Fibroblast of upper back skin (primary cell): ENCODE results near the gene PCDHGA1.
A peak's percentile ranks its signal among the peaks of the same experiment; 100 is the strongest.
"Not testable (repeated sequence)": the region's sequence is repeated elsewhere in the genome, so short reads cannot be mapped to it uniquely, and the experiment has no call there.

ENCODE experiments used
- DNase-seq: peaks from one replicate; pipeline ENCODE4 v3.0.0-alpha.2; 2013

PCDHGA1 gene

DNA sequence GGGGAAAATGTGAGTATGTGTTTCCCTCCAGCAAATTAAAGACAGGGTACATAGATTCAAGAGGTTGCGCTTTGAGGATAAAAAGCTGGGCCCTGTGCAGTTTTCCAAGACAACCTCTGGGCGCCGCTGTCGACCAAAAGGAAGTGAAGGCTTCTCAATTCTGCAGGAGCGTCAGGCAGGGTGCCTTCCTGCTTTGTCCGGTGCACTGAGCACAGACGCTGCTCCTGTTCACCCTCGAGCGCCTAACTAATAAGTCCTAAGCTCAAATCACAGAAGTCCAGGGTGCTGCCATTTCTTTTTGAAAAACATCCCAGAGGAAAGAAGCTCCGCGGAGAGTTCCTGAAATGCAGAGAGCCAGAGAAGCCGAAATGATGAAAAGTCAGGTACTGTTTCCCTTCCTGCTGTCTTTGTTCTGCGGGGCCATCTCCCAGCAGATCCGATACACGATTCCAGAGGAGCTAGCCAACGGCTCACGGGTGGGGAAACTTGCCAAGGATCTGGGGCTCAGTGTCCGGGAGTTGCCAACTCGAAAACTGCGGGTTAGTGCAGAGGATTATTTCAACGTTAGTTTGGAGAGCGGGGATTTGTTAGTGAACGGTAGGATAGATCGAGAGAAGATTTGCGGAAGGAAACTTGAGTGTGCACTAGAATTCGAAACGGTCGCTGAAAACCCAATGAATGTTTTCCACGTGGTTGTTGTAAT is 19.8 kb downstream of the PCDHGA1 start, which contains the start of gene PCDHGB1:
TSS of gene PCDHGB1 (plus strand) at position 183 of the 703 bp plus-strand sequence. CDS start at position 345, 162 bp downstream.
- DNase-seq: peak; percentile 55

DNA sequence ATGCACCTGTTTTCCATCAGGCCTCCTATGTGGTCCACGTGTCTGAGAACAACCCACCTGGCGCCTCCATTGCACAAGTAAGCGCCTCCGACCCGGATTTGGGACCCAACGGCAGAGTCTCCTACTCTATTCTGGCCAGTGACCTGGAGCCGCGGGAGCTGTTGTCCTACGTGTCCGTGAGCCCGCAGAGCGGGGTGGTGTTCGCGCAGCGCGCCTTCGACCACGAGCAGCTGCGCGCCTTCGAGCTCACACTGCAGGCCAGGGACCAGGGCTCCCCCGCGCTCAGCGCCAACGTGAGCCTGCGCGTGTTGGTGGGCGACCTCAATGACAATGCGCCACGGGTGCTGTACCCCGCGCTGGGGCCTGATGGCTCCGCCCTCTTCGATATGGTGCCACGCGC is 21.3 kb downstream of the PCDHGA1 start:
- DNase-seq: no peak

DNA sequence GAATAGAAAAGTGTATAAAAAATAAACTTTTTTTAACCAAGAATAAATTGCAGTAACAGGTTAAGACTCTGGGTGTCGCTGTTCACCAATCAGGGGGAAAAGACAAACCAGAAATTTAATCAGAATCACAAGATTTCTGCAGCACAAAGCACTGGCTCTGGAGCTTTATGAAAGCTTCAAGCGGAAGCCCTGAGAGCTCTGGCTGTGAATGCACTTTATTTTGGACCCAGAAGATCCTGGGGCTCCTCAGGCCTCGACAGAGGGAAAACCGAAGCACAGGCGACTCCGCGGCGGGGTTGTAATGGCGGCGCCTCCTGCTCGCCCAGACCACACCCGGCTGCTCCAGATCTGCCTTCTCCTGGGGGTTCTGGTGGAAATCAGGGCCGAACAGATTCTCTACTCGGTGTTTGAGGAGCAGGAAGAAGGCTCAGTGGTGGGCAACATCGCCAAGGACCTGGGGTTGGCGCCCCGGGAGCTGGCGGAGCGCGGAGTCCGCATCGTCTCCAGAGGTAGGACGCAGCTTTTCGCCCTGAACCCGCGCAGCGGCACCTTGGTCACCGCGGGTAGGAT is 24.7 kb downstream of the PCDHGA1 start, which contains the start of gene PCDHGA4:
TSS of gene PCDHGA4 (plus strand) at position 122 of the 570 bp plus-strand sequence. CDS start at position 209, 87 bp downstream.
- no peak for DNase-seq

DNA sequence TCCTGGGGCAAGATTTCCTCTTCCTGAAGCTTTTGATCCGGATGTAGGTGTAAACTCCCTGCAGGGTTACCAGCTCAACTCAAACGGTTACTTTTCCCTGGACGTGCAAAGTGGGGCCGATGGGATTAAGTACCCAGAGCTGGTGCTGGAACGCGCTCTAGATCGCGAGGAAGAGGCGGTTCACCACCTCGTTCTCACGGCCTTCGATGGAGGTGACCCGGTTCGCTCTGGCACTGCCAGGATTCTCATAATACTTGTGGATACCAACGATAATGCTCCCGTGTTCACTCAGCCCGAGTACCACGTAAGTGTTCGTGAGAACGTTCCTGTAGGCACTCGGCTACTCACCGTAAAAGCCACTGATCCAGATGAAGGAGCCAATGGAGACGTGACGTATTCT is 25.3 kb downstream of the PCDHGA1 start:
- no peak for DNase-seq

DNA sequence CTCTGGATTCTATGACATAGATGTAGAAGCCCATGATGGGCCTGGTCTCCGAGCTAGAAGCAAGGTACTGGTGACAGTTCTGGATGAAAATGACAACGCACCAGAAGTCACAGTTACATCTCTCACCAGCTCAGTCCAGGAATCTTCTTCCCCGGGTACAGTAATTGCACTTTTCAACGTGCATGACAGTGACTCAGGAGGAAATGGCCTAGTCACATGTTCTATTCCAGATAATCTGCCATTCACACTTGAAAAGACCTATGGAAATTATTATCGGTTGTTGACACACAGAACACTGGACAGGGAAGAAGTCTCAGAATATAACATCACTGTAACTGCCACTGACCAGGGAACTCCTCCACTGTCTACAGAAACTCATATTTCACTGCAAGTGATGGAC is 25.8 kb downstream of the PCDHGA1 start:
- DNase-seq: no peak

DNA sequence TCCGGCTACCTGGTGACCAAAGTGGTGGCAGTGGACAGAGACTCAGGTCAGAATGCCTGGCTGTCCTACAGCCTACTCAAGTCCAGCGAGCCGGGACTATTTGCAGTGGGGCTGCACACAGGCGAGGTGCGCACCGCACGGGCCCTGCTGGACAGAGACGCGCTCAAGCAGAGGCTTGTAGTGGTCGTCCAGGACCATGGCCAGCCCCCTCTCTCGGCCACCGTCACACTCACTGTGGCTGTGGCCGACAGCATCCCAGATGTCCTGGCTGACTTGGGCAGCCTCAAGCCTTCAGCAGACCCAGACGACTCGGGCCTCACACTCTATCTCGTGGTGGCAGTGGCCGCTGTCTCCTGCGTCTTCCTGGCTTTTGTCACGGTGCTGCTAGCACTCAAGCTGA is 26.6 kb downstream of the PCDHGA1 start:
- no peak for DNase-seq

DNA sequence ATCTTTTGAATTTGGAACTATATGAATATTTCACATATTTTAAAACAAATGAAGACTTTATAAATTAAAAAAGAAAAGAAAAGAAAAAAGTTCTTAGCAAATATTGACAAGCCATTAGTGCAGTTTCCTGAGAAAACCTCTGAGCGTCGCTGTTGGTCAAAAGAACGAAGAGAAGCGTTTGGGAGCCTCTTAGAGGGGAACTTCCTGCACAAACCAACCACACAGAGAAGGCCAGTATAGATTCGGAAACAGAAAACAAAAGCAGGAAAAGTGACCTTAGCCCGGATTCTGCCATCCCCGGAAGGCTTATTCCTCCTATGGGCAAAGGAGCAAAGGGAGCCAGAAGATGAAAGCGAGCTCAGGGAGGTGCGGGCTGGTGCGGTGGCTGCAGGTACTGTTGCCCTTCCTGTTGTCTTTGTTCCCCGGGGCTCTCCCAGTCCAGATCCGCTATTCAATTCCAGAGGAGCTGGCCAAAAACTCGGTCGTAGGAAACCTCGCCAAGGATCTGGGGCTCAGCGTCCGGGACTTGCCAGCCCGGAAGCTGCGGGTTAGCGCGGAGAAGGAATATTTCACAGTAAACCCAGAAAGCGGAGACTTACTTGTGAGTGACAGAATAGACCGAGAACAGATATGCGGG is 29.6 kb downstream of the PCDHGA1 start, which contains the start of gene PCDHGB2:
TSS of gene PCDHGB2 (plus strand) at position 205 of the 637 bp plus-strand sequence. CDS start at position 347, 142 bp downstream.
- peak; percentile 41 for DNase-seq

DNA sequence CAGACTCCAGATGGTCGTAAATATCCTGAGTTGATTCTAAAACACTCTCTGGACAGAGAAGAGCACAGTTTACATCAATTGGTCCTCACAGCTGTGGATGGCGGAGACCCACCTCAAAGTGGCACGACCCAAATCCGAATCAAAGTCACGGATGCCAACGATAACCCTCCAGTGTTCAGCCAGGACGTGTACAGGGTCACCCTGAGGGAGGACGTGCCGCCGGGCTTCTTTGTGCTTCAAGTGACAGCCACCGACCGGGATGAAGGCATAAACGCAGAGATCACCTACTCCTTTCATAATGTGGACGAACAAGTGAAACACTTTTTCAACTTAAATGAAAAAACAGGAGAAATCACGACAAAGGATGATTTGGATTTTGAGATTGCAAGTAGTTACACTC is 30.4 kb downstream of the PCDHGA1 start:
- DNase-seq: no peak

DNA sequence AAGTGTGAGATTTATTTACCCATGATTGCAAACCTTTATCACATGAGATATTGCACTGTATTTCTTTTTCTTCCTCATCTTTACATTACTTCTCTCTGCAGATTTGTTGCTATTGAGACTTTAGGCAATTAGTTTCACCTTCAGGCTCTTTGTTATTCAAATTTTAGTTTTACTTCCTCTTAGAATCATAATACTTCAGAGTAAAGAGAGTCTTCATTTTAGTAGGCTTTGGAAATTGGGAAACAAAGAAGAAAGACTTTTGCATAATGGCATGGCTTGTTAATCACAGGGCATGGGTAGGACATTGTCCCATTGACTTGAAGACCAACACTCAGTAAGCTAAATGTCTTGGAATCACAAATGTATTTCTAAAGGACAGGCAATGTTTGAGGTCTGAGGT is 32.4 kb downstream of the PCDHGA1 start:
- no peak for DNase-seq

DNA sequence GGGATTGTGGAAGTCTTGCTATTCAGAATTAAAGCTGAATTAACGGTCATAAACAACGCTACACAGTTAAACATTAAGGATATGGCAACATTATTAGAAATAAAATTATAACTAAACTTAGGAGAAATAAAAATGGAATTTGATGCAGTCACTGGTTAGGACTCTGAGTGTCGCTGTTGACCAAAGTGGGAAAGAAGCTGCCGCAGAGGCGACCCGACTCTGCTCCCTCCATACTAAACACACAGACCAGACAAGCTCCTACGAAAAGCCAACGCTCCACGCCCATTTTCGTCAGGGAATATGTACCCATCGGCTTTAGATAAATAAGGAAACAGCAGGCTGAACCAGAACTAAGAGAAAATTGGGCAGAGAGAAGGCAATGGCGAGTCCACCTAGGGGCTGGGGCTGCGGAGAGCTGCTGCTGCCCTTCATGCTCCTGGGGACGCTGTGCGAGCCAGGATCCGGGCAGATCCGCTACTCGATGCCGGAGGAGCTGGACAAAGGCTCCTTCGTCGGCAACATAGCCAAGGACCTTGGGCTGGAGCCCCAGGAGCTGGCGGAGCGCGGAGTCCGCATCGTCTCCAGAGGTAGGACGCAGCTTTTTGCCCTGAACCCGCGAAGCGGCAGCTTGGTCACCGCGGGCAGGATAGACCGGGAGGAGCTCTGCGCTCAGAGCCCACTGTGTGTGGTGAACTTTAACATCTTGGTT is 33.8 kb downstream of the PCDHGA1 start, which contains the start of gene PCDHGA5:
TSS of gene PCDHGA5 (plus strand) at position 211 of the 709 bp plus-strand sequence. CDS start at position 380, 169 bp downstream.
- DNase-seq: peak; percentile 28

DNA sequence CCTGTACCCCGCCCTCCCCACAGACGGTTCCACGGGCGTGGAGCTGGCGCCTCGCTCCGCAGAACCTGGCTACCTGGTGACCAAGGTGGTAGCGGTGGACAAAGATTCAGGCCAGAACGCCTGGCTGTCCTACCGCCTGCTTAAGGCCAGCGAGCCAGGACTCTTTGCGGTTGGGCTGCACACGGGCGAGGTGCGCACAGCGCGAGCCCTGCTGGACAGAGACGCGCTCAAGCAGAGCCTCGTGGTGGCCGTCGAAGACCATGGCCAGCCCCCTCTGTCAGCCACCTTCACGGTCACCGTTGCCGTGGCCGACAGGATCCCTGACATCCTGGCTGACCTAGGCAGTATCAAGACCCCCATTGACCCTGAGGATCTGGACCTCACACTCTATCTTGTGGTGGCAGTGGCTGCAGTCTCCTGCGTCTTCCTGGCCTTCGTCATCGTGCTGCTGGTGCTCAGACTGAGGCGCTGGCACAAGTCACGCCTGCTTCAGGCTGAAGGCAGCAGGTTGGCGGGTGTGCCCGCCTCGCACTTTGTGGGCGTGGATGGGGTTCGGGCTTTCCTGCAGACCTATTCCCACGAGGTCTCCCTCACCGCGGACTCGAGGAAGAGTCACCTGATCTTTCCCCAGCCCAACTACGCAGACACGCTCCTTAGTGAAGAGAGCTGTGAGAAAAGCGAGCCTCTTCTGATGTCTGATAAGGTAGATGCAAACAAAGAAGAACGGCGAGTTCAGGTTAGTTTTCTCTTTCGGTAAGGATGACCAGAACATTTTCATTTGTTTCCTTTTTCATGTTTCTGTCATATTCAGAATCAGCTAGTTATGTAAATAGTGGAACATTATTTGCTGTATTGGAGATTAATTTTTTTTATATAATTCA is 35.9 kb downstream of the PCDHGA1 start:
- DNase-seq: no peak

DNA sequence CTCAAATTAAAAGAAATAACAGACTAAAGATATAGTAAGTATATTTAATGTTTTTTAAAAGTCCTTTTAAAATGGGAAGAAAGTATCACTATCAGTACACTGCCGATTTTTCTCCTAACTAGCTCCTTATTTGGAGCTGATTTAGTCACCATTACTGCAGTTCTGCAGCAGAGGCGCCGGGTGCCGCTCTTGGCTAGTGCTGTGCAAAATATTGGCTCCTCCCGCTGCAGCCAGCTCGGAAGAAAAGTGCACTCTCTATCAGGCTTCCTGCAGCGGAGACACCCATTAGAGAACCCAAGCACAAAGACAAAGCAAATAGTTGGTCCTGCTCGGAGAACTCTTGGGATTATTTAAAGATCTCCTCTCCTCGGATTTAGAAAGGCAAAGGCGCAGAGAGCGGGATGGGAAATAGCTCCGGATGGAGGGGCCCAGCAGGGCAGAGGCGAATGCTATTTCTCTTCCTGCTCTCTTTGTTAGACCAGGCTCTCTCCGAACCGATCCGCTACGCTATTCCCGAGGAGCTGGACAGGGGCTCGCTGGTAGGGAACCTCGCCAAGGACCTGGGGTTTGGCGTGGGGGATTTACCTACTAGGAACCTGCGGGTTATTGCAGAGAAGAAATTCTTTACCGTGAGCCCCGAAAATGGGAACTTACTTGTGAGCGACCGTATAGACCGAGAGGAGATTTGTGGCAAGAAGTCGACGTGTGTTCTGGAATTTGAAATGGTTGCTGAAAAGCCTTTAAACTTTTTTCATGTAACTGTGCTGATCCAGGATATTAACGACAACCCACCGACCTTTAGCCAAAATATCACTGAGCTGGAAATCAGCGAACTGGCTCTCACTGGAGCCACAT is 39.9 kb downstream of the PCDHGA1 start, which contains the start of gene PCDHGB3:
TSS of gene PCDHGB3 (plus strand) at position 249 of the 855 bp plus-strand sequence. CDS start at position 402, 153 bp downstream.
- DNase-seq: peak; percentile 64

DNA sequence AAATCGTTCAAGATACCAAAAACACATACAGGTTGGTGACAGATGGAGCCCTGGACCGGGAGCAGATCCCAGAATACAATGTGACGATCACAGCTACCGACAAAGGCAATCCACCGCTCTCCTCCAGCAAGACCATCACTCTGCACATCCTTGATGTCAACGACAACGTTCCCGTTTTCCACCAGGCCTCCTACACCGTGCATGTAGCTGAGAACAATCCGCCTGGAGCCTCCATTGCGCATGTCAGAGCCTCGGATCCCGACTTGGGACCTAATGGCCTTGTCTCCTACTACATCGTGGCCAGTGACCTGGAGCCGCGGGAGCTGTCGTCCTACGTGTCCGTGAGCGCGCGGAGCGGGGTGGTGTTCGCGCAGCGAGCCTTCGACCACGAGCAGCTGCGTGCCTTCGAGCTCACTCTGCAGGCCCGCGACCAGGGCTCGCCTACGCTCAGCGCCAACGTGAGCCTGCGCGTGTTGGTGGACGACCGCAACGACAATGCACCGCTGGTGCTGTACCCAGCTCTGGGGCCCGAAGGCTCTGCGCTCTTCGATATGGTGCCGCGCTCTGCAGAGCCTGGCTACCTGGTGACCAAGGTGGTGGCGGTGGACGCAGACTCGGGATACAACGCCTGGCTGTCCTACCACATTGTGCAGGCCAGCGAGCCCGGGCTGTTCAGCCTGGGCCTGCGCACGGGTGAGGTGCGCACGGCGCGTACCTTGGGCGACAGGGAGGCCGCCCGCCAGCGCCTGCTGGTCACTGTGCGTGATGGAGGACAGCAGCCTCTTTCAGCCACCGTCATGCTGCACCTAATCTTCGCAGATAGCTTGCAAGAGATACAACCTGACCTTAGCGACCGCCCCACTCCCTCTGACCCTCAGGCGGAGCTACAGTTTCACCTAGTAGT is 41.5 kb downstream of the PCDHGA1 start:
- no peak for DNase-seq

DNA sequence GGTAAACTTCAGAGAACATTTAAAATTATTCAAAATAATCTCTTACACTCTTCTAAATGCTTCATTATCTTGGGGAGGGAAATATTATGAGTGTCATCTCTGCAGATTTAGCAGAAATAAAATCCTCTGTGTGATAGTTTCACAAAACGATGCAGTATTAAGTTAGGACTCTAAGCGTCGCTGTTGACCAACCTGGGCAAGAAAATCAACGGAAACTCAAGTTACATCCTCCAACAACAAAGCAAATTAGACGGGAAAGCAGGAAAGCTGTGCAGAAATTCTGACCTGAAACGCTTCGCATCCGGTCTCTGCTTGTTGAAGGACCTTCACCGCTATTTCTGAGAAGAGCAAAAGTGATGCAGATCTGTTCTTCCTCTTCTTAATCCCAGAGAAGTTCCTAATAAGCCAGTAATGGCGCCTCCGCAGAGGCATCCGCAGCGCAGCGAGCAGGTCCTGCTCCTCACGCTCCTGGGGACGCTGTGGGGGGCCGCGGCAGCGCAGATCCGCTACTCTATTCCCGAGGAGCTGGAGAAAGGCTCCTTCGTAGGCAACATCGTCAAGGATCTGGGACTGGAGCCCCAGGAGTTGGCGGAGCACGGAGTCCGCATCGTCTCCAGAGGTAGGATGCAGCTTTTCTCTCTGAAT is 43.5 kb downstream of the PCDHGA1 start, which contains the start of gene PCDHGA6:
TSS of gene PCDHGA6 (plus strand) at position 219 of the 645 bp plus-strand sequence. CDS start at position 412, 193 bp downstream.
- DNase-seq: peak; percentile 38

DNA sequence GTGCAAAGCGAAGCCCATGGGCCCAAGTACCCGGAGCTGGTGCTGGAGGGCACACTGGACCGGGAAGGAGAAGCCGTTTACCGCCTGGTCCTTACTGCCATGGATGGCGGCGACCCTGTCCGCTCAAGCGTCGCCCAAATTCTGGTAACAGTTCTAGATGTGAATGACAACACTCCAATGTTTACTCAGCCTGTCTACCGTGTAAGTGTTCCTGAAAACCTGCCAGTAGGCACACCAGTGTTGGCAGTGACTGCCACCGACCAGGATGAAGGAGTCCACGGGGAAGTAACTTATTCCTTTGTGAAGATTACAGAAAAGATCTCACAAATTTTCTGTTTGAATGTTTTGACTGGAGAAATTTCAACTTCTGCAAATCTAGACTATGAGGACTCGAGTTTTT is 44.3 kb downstream of the PCDHGA1 start:
- DNase-seq: no peak

DNA sequence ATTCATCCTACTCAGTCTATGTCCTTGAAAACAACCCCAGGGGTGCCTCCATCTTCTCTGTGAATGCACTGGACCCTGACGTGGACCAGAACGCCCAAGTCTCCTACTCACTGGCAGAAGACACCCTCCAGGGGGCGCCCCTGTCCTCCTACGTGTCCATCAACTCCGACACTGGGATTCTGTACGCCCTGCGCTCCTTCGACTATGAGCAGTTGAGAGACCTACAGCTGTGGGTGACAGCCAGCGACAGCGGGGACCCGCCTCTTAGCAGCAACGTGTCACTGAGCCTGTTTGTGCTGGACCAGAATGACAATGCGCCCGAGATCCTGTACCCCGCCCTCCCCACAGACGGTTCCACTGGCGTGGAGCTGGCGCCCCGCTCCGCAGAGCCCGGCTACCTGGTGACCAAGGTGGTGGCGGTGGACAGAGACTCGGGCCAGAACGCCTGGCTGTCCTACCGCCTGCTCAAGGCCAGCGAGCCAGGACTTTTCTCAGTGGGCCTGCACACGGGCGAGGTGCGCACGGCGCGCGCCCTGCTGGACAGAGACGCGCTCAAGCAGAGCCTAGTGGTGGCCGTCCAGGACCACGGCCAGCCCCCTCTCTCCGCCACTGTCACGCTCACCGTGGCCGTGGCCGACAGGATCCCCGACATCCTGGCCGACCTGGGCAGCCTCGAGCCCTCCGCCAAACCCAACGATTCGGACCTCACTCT is 45.3 kb downstream of the PCDHGA1 start:
- DNase-seq: not testable (repeated sequence)

DNA sequence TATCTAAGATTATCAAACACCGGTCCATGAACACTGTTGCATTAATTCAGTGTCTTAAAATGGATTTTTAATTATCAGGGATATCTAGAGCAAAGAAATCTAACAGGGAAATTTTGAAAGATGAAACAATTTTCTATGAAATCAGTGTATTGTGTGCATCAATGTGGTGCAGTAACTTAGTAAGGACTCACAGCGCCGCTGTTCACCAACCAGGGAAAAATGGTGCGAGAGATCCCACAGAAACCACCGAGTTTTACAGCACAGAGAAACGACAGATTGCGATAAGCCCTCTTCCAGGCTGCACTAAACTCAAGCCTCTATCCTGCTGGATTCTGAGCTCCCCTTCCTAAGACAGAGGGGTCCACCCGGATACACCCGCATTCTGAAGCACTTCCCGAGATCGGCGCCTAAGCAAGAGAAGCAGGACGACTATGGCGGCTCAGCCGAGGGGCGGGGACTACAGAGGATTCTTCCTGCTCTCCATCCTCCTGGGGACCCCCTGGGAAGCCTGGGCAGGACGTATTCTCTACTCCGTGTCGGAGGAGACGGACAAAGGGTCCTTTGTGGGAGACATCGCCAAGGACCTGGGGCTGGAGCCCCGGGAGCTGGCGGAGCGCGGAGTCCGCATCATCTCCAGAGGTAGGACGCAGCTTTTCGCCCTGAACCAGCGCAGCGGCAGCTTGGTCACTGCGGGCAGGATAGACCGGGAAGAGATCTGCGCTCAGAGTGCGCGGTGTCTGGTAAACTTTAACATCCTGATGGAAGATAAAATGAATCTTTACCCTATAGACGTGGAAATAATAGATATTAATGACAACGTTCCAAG is 52.4 kb downstream of the PCDHGA1 start, which contains the start of gene PCDHGA7:
TSS of gene PCDHGA7 (plus strand) at position 274 of the 826 bp plus-strand sequence. CDS start at position 432, 158 bp downstream.
- DNase-seq: peak; percentile 44
